NOMO-1 treated with dmso at 0.1 percent for 144 hours (cell line): ENCODE results near the gene RNASE11.

Experiments
- DNase-seq: peaks from one replicate; lab custom pipeline; 2025; ENCODE audit not compliant: unreplicated experiment; lab: John Stamatoyannopoulos, UW

Gene RNASE11

GRCh38 chr14:20546877-20547276 lies 40.9 kb downstream of the RNASE11 start:
- DNase-seq = no peak

- no peak for DNase-seq
Measured at GRCh38 chr14:20539906-20540305, 47.9 kb downstream of the RNASE11 start.
